ENCODE data around the gene ABCB1.

The ABCB1 gene

DNA sequence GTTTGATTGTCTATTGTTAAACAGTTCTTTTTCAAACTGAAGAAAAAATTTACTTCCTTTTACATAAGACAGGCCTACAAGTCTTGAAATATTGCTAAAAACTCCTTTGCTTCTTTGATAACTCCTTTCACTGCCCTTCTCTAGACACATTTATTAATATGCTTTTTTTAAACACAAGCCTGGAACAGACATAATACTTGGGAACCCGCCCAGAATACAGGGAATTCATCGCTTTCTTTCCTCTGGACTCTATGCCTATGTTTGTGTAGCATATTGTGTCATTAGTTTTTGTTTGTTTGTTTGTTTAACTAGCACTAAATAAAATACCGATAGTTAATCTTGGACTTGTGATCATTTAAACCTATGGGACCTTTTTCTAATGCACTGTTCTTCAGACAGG, 82.8 kb downstream of the ABCB1 start:
- ChIA-PET CTCF (interaction anchor here (2.0 kb wide), 1 partner anchor 12 kb away, joined by 5 read pairs; no protein-coding TSS in a partner anchor), POLR2A (no interaction called here)

DNA sequence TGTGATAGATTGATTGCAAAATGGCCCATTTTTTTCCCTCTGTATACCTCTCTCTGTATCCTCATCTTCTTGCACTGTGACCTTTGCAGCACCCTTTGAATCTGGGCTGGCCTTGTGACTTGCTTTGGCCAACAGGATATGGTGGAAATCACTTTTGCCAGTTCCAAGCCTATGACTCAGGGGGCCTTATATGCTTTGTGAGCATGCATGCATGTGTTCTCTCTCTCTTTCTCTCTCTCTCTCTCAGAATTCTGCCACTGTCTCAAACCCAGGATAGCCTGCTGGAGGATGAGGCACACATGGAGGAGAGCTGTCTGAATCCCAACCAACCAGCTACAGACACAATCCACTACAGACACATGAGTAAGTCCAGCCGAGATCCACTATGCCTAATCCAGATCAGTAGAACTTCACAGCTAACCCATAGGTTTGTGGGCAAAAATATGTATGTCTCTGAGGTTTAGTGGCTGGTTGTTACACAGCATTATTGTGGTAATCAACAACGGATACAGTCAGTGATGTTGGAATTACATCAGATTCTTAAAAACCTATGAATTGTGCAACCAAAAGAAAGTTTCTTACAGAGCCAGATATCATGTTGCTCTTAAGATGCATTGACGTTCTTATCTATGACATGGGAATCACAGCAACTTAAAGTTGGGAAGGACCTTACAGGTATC, 83.4 kb downstream of the ABCB1 start:
- no peaks in the 10 kb centered on the region for H3K9me3 ChIP-seq (ENCODE audit: control insufficient read depth, insufficient read depth, low read depth, low read length)
- POLR2A ChIA-PET: no interaction called here
- H3K27ac ChIP-seq (ENCODE audit: extremely low read depth, low read depth, low read length): no peak overlapping the region
- H3K4me1 ChIP-seq (ENCODE audit: control insufficient read depth, insufficient read depth, low read length): no peaks in the 10 kb centered on the region
- H3K4me3 ChIP-seq (ENCODE audit: low read depth, low read length): no peak overlapping the region
- peaks cover 0 to 8% of the 10 kb centered on the region in 2 experiments; a peak in 1 of 3 replicates for H3K36me3 ChIP-seq (ENCODE audit: control insufficient read depth in 2 of 2, insufficient read depth in 1 of 2, low read length in 2 of 2)
- TF ChIP-seq ZNF140 (tag by site-specific recombination; IDR thresholded peaks at IDR 0.05) (no peak), ZNF138 (tag by site-specific recombination; IDR thresholded peaks at IDR 0.05; ENCODE audit: borderline replicate concordance) (no peak), HOXD13 (CRISPR knock-in tag; IDR thresholded peaks at IDR 0.05; ENCODE audit: borderline replicate concordance) (no peak), ZBTB44 (tag by site-specific recombination; IDR thresholded peaks at IDR 0.05) (no peak), SETDB1 (IDR thresholded peaks at IDR 0.05; ENCODE audit: insufficient read length, low read length) (no peak), ZNF175 (tag by site-specific recombination; IDR thresholded peaks at IDR 0.05) (no peak), ZNF362 (tag by site-specific recombination; IDR thresholded peaks at IDR 0.05) (no peak), OSR2 (tag by site-specific recombination; IDR thresholded peaks at IDR 0.05) (no peak), BCL11B (tag by site-specific recombination; IDR thresholded peaks at IDR 0.05; ENCODE audit: low read depth) (no peak), KLF8 (tag by site-specific recombination; IDR thresholded peaks at IDR 0.05) (no peak), ZNF324 (tag by site-specific recombination; IDR thresholded peaks at IDR 0.05) (no peak), ZNF473 (tag by site-specific recombination; IDR thresholded peaks at IDR 0.05) (no peak)
- CTCF ChIA-PET: interaction anchor here (2.0 kb wide), 1 partner anchor 12 kb away, joined by 5 read pairs; no protein-coding TSS in a partner anchor

More for the DNA sequence above, 82.8 kb downstream of the ABCB1 start:
- Histone ChIP-seq H3K4me1 (ENCODE audit: control insufficient read depth, insufficient read depth, low read length) (no peaks in the 10 kb centered on the region), H3K9me3 (ENCODE audit: control insufficient read depth, insufficient read depth, low read depth, low read length) (no peaks in the 10 kb centered on the region), H3K4me3 (ENCODE audit: low read depth, low read length) (no peak overlapping the region), H3K36me3 (ENCODE audit: control insufficient read depth in 2 of 2, insufficient read depth in 1 of 2, low read length in 2 of 2) (peaks cover 0 to 8% of the 10 kb centered on the region in 2 experiments; a peak in 1 of 3 replicates), H3K27ac (ENCODE audit: extremely low read depth, low read depth, low read length) (no peak overlapping the region)
- TF ChIP-seq ZNF302 (tag by site-specific recombination; IDR thresholded peaks at IDR 0.05; ENCODE audit: low read depth) (no peak), ZNF768 (tag by site-specific recombination; IDR thresholded peaks at IDR 0.05) (no peak), BCL6B (tag by site-specific recombination; IDR thresholded peaks at IDR 0.05) (no peak), ZFP3 (tag by site-specific recombination; IDR thresholded peaks at IDR 0.05; ENCODE audit: low read depth) (no peak), ZBTB8A (tag by site-specific recombination; IDR thresholded peaks at IDR 0.05) (no peak), ZSCAN30 (tag by site-specific recombination; IDR thresholded peaks at IDR 0.05) (no peak), TRIM28 (IDR thresholded peaks at IDR 0.05; ENCODE audit: borderline replicate concordance, low read length) (no peak), ZNF692 (tag by site-specific recombination; IDR thresholded peaks at IDR 0.05) (no peak)
- TF ChIP-seq, protein P1, sequence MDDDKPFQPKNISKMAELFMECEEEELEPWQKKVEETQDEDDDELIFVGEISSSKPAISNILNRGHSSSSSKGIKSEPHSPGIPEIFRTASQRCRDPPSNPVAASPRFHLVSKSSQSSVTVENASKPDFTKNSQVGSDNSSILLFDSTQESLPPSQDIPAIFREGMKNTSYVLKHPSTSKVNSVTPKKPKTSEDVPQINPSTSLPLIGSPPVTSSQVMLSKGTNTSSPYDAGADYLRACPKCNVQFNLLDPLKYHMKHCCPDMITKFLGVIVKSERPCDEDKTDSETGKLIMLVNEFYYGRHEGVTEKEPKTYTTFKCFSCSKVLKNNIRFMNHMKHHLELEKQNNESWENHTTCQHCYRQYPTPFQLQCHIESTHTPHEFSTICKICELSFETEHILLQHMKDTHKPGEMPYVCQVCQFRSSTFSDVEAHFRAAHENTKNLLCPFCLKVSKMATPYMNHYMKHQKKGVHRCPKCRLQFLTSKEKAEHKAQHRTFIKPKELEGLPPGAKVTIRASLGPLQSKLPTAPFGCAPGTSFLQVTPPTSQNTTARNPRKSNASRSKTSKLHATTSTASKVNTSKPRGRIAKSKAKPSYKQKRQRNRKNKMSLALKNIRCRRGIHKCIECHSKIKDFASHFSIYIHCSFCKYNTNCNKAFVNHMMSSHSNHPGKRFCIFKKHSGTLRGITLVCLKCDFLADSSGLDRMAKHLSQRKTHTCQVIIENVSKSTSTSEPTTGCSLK (tag by site-specific recombination; IDR thresholded peaks at IDR 0.05): no peak
